ENCODE results near the gene C4A.
"Not testable (repeated sequence)": the region's sequence is repeated elsewhere in the genome, so short reads cannot be mapped to it uniquely, and the experiment has no call there.

Gene C4A

GRCh38 chr6:31989363-31989762 is 7.5 kb downstream of the C4A start:
- not testable (repeated sequence) for DNase-seq

- DNase-seq, result not testable (repeated sequence)
Observed at GRCh38 chr6:31994421-31994820, 12.6 kb downstream of the C4A start.

GRCh38 chr6:31996385-31996784 is 14.5 kb downstream of the C4A start:
- not testable (repeated sequence) for DNase-seq

GRCh38 chr6:32002546-32003268 is 20.9 kb downstream of the C4A start:
- not testable (repeated sequence) for DNase-seq

- not testable (repeated sequence) for DNase-seq
Observed at GRCh38 chr6:32003301-32003700, 21.4 kb downstream of the C4A start.

GRCh38 chr6:32004393-32004792 is 22.5 kb downstream of the C4A start:
- DNase-seq, result not testable (repeated sequence)

- not testable (repeated sequence) for DNase-seq
Observed at GRCh38 chr6:32004864-32005537, 23.1 kb downstream of the C4A start.

DNA sequence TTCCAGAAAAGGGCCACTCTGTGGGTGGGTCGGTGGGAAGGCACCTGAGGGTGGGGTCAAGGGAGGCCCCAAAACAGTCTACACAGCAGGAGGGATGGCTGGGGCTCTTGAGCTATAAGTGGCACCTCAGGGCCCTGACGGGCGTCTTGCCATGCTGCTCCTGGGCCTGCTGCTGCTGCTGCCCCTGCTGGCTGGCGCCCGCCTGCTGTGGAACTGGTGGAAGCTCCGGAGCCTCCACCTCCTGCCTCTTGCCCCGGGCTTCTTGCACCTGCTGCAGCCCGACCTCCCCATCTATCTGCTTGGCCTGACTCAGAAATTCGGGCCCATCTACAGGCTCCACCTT is 23.7 kb downstream of the C4A start:
- DNase-seq, result not testable (repeated sequence)

DNA sequence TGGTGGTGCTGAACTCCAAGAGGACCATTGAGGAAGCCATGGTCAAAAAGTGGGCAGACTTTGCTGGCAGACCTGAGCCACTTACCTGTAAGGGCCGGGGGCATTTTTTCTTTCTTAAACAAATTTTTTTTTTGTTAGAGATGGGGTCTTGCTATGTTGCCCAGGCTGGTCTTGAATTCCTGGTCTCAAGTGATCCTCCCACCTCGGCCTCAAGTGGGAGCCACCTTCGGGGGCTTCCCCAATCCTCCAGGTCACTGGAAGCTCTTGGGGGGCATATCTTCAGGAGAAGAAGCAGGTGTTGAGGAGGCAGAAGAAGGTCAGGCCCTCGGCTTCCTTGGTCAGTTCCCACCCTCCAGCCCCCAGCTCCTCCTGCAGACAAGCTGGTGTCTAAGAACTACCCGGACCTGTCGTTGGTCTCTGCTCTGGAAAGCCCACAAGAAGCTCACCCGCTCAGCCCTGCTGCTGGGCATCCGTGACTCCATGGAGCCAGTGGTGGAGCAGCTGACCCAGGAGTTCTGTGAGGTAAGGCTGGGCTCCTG is 24.2 kb downstream of the C4A start:
- not testable (repeated sequence) for DNase-seq

DNA sequence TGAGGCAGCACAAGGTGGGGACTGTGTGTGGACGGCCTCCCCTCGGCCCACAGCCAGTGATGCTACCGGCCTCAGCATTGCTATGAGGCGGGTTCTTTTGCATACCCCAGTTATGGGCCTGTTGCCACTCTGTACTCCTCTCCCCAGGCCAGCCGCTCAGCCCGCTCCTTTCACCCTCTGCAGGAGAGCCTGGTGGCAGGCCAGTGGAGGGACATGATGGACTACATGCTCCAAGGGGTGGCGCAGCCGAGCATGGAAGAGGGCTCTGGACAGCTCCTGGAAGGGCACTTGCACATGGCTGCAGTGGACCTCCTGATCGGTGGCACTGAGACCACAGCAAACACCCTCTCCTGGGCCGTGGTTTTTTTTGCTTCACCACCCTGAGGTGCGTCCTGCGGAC is 25.2 kb downstream of the C4A start:
- not testable (repeated sequence) for DNase-seq

DNA sequence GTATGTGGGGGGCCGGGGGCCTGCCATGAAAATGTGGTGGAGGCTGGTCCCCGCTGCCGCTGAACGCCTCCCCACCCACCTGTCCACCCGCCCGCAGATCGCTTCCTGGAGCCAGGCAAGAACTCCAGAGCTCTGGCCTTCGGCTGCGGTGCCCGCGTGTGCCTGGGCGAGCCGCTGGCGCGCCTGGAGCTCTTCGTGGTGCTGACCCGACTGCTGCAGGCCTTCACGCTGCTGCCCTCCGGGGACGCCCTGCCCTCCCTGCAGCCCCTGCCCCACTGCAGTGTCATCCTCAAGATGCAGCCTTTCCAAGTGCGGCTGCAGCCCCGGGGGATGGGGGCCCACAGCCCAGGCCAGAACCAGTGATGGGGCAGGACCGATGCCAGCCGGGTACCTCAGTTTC is 26.2 kb downstream of the C4A start:
- DNase-seq, result not testable (repeated sequence)

DNA sequence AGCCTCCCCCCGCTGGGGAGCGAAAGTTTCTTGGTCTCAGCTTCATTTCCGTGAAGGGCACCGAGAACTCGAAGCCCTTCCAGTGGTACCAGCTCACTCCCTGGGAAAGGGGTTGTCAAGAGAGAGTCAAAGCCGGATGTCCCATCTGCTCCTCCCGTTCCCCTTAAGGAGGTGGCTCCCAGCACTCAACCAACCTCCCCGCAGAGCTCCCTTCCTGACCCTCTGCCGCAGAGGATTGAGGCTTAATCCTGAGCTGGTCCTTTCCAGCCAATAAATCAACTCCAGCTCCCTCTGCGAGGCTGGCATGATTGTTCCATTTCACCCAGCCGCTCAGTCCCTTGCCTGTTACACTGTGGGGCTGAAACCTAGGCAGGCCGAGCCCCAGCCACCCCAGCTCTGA is 26.8 kb downstream of the C4A start:
- DNase-seq, result not testable (repeated sequence)

DNA sequence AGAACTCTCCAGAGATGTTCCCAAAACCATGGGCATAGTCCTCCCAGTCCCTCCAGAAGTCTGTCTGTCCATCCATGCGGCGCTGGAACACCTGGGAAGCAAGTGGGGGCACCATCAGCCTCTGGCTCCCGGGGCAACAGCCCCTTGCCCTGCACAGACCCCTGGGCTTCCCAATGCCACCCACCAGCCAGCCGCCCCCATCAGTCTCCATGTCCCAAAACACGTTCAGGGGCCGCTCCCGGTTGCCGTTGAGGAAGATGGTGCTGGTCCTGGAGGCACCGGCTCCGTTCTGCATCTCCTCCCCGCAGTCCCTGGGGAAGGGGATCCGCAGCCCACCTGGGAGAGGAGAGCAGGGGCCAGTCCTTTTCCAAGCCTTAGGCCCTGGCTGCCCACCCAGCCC is 27.7 kb downstream of the C4A start:
- DNase-seq, result not testable (repeated sequence)

DNA sequence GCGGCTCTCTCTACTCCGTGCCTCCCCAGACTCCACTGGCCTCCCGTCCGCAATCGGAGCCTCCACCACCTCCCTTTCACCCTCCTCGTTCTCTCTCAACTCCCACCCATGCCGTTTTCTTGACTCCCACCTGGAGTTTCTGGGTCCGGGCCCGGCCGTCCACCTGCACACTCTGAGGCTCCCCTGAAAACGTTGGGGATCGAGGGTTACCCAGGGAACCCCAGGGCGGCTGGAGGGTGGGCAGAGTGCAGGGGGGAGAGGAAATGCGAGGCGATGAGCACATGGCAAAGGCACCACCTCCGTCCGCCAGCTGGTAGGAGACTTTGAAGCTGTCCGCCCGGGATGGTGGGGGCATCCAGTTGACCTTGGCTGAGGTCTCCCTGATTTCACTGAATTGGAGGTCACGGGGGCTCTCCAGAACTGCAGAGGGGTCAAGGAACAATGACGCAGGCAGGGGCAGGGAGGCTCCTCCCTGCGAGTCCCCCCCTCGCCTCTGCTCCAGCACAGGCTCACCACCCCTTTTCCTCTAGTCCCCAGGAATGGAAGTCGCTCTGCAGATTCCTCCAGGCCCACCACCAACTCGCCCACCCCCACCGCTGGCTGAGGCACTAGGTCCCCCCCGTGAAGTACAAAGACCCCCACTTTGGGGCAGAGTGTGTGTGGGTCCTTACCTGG is 29.1 kb downstream of the C4A start:
- DNase-seq, result not testable (repeated sequence)

DNA sequence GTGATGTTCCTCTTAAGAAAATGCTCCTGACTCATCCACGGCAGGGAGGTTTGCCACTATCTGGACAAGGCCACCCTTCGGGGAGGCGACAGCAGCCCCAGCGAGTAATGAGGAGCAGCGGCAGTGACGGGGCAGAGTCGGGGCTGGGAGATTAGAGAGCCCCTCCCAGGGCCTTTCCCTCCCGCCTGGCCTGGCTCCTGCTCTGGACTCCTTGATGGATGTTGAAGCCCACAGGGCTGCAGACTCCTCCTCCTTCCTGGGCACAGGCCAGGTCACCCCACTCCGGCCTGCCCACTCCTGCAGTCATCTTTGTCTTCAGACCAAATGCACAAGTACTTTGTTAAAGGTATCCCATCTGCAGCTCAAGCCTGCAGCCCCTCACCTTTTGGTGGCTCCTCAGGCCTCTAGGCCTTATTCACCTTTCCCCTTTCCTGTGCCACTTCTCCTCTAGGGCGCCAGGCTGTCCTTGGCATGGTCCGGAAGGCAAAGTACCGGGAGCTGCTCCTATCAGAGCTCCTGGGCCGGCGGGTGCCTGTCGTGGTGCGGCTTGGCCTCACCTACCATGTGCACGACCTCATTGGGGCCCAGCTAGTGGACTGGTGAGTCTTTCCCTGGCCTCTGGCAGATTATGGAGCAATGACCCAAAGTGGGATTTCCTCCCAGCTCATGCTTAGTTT is 31.2 kb downstream of the C4A start:
- not testable (repeated sequence) for DNase-seq

- not testable (repeated sequence) for DNase-seq
Observed at GRCh38 chr6:32013738-32014137, 31.9 kb downstream of the C4A start.

GRCh38 chr6:32014547-32014946 is 32.7 kb downstream of the C4A start, which contains the start of gene C4B:
C4B (plus strand) TSS chr6:32014795; CDS start chr6:32014846, 51 bp downstream.
- not testable (repeated sequence) for DNase-seq

DNA sequence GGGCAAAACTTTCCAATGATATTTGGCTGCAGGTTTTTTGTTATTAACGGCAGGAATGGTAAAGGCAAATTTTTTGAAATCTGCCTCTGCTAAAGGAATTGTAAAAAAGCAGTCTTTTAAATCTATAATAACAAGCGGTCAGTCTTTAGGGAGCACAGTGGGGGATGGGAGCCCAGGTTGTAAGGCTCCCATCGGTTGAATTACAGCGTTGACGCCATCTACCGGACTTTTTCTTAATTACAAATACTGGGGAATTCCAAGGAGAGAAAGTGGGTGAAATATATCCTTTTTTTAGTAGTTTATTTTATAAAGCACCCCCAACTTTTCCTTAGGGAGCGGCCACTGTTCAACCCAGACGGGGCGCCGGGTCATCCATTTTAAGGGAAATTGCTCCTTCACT is 40.2 kb downstream of the C4A start:
- DNase-seq, result not testable (repeated sequence)

GRCh38 chr6:32028631-32029030 is 46.8 kb downstream of the C4A start:
- not testable (repeated sequence) for DNase-seq

DNA sequence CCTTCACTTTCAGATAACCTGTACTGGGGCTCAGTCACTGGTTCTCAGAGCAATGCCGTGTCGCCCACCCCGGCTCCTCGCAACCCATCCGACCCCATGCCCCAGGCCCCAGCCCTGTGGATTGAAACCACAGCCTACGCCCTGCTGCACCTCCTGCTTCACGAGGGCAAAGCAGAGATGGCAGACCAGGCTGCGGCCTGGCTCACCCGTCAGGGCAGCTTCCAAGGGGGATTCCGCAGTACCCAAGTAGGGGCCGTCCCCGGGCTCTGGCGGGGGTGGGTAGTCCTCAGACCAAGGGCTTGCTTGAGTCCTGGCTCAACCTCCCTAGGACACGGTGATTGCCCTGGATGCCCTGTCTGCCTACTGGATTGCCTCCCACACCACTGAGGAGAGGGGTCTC is 47.7 kb downstream of the C4A start:
- DNase-seq, result not testable (repeated sequence)

GRCh38 chr6:32035283-32036013 is 53.6 kb downstream of the C4A start:
- DNase-seq, result not testable (repeated sequence)

DNA sequence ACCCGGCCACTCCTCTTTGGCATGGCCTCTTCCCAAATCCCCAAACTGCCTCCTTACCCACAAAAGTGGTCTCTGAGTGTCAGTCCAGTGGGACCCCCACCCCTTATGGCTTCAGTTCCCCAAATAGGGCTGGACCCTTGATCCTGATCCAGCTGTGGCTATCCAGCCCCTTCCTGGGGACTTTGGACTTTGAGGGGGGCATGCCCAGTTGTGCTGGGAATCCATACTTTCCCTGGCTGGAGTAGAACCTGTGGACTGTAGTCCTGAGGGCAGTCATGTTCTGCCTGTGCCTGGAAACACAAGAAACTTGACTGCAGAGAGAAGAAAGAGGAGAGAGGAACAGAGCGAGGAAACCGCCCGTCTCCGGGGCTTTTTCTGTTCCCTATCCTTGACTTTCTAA is 55.3 kb downstream of the C4A start:
- not testable (repeated sequence) for DNase-seq

Data from bone marrow (tissue), 2 donors.